ENCODE results near the gene GNGT2. TPM values are rescaled to one million over a fixed set of nuclear protein-coding genes. Genes with fewer than 3 reads are reported as not detected.
"Not testable (repeated sequence)": the region's sequence is repeated elsewhere in the genome, so short reads cannot be mapped to it uniquely, and the experiment has no call there.

GNGT2 gene
- total and polyA plus RNA-seq, 9 donors: 0.48 to 4.6 (median 1.6) TPM

DNA sequence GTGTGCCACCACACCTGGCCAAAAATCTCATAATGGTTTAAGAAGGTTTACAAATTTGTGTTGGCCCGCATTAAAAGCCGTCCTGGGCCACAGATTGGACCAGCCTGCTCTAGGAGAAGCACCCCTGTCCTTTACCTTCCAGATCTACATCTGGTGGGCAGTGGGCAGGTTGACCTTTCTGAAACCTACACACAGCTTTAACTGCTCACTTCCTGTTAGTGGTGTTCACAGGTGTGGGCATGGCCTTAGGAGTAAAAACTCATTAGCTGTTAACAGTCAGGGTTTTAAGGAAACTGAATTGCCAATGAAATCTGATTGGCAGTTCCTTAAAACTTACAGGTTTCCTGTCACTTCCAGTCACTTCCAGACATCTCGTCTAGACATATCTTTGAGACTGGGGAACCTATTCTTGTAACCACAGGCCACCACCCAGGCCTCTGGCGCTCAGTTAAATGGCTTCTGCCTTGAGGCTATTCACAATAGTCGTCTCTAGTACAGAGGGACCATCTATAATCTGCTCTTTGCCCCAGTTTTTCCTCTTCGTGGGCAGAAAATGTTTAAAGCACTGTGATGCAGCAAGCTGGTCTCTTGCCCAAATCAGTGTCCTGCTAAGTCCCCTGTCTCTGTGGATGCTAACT is 29.3 kb downstream of the GNGT2 start:
- intact Hi-C loops (cut with DNase I): no loop called here
- no peaks in the 10 kb centered on the region for H3K36me3 ChIP-seq
- no peaks in the 10 kb centered on the region for H3K4me1 ChIP-seq (ENCODE audit: insufficient read depth)
- peaks cover 0 to 3% of the 10 kb centered on the region in 2 donors for H3K9me3 ChIP-seq
- H3K27ac ChIP-seq: no peak overlapping the region
- TF ChIP-seq, protein P1, sequence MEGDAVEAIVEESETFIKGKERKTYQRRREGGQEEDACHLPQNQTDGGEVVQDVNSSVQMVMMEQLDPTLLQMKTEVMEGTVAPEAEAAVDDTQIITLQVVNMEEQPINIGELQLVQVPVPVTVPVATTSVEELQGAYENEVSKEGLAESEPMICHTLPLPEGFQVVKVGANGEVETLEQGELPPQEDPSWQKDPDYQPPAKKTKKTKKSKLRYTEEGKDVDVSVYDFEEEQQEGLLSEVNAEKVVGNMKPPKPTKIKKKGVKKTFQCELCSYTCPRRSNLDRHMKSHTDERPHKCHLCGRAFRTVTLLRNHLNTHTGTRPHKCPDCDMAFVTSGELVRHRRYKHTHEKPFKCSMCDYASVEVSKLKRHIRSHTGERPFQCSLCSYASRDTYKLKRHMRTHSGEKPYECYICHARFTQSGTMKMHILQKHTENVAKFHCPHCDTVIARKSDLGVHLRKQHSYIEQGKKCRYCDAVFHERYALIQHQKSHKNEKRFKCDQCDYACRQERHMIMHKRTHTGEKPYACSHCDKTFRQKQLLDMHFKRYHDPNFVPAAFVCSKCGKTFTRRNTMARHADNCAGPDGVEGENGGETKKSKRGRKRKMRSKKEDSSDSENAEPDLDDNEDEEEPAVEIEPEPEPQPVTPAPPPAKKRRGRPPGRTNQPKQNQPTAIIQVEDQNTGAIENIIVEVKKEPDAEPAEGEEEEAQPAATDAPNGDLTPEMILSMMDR (IDR thresholded peaks at IDR 0.05): no peak
- no peak for TF ChIP-seq POLR2A (IDR thresholded peaks at IDR 0.05)
- no peak for TF ChIP-seq EP300 (IDR thresholded peaks at IDR 0.05)
- no peaks in the 10 kb centered on the region for H3K27me3 ChIP-seq
- 74 to 87% (median 85%) methylated on average over 6 of the region's 6 CpGs for WGBS, 3 donors
- no peak overlapping the region for H3K4me3 ChIP-seq
- no peak for DNase-seq

DNA sequence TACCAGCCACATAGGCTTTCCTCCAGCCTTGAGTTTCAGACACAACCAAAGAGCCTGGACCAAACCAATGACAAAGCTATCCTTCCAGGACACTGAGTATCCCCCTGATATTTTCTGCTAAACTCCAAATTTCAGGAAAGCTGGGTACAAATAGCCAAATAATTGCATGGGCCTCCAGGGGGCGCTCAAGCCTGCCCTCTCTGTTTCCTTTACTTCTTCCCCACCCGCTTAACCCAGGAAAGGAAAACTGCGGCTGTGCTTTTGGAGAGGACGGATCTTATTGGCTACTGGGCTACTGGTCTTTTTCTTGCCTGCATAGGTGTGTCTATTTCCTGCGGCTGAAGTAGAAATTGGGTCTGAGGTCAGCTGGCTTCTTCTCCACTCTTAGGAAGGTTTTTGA is 30.1 kb downstream of the GNGT2 start:
- H3K27me3 ChIP-seq: no peaks in the 10 kb centered on the region
- peak in 3 of 5 donors; percentile 37 to 50 (median 47) for DNase-seq
- intact Hi-C loops (cut with DNase I): no loop called here
- H3K36me3 ChIP-seq: no peaks in the 10 kb centered on the region
- peaks cover 0 to 5% of the 10 kb centered on the region in 2 donors for H3K9me3 ChIP-seq
- 8 to 14% (median 13%) methylated on average over 5 of the region's 5 CpGs for WGBS, 3 donors
- H3K4me1 ChIP-seq (ENCODE audit: insufficient read depth): no peaks in the 10 kb centered on the region
- TF ChIP-seq, protein P1 (IDR thresholded peaks at IDR 0.05): peak in 1 of 3 donors; percentile 31
- no peak for TF ChIP-seq POLR2A (IDR thresholded peaks at IDR 0.05)
- no peak overlapping the region for H3K4me3 ChIP-seq
- H3K27ac ChIP-seq: no peak overlapping the region

DNA sequence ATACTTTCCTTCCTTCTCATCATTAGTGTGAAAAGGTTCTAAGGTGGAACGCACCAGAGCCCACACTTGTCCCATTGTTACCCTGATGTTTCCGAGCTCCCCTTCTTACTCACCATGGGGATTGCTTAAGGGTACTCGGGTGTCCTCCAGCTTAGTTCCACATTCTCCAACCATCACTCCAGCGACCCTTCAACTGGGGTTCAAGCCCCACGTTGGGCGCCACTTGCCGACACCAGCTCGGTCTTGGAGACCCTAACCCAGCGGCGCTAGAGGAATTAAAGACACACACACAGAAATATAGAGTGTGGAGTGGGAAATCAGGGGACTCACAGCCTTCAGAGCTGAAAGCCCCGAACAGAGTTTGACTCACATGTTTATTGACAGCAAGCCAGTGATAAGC is 34.4 kb downstream of the GNGT2 start:
- 85 to 93% (median 88%) methylated on average over 11 of the region's 11 CpGs for WGBS, 3 donors

DNA sequence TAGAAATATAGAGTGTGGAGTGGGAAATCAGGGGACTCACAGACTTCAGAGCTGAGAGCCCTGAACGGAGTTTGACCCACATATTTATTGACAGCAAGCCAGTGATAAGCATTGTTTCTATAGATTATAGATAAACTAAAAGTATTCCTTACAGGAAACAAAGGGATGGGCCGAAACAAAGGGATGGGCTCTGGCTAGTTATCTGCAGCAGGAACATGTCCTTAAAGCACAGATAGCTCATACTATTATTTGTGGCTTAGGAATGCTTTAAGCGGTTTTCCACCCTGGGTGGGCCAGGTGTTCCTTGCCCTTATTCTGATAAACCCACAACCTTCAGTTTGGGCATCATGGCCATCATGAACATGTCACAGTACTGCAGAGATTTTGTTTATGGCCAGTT is 39.7 kb downstream of the GNGT2 start:
- DNase-seq: not testable (repeated sequence)
- intact Hi-C loops (cut with DNase I): loop anchor here in 1 of 4 donors (10.0 kb wide), 1 partner anchor 54 kb away; no protein-coding TSS in a partner anchor
- WGBS, 3 donors: 71 to 76% (median 75%) methylated on average over 3 of the region's 3 CpGs

More for the DNA sequence above, 34.4 kb downstream of the GNGT2 start:
- H3K4me3 ChIP-seq; H3K9me3 ChIP-seq; H3K27me3 ChIP-seq; H3K4me1 ChIP-seq (ENCODE audit: insufficient read depth); H3K36me3 ChIP-seq; H3K27ac ChIP-seq; DNase-seq: not testable (repeated sequence)
- intact Hi-C loops (cut with DNase I): loop anchor here in 1 of 4 donors (10.0 kb wide), 1 partner anchor 49 kb away; no protein-coding TSS in a partner anchor

DNA sequence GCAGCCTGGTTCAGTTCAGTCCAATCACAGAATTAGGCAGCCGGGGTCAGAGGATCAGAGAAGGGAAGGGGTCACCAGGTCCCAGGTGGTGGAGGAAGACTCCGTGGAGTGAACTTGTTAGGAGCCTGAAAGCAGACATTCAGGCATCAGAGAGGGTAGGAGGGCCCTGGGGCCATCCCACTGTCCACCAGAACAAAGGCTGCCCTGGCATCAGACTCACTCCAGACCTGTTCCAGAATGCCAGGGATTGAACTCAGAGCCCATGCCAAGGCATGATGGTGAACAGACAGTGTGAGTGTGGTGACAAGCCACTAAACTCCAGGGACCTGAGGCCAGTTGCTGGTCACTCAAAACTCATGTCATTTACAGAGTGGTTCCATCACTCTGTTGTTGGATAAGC is 40.2 kb downstream of the GNGT2 start:
- H3K27me3 ChIP-seq: no peaks in the 10 kb centered on the region
- intact Hi-C loops (cut with DNase I): loop anchor here in 1 of 4 donors (10.0 kb wide), 1 partner anchor 55 kb away; no protein-coding TSS in a partner anchor
- no peak overlapping the region for H3K4me3 ChIP-seq
- 61 to 80% (median 75%) methylated on average over 2 of the region's 2 CpGs for WGBS, 3 donors
- no peaks in the 10 kb centered on the region for H3K4me1 ChIP-seq (ENCODE audit: insufficient read depth)
- TF ChIP-seq, protein P1 (IDR thresholded peaks at IDR 0.05): no peak
- TF ChIP-seq EP300 (IDR thresholded peaks at IDR 0.05) (no peak), POLR2A (IDR thresholded peaks at IDR 0.05) (no peak)
- no peak for DNase-seq
- no peaks in the 10 kb centered on the region for H3K36me3 ChIP-seq
- no peaks in the 10 kb centered on the region for H3K9me3 ChIP-seq
- no peak overlapping the region for H3K27ac ChIP-seq

More for the DNA sequence above, 39.7 kb downstream of the GNGT2 start:
- H3K27ac ChIP-seq; H3K36me3 ChIP-seq; H3K27me3 ChIP-seq; H3K9me3 ChIP-seq; H3K4me1 ChIP-seq (ENCODE audit: insufficient read depth); H3K4me3 ChIP-seq: not testable (repeated sequence)
